Measurements from ENCODE around the gene NR3C1.

GRCh38 chr5:143228597-143229293 lies 174.7 kb downstream of the NR3C1 start:
- TF ChIP-seq CTCF (IDR thresholded peaks at IDR 0.05), result no peak
- no peak for TF ChIP-seq EZH2 (IDR thresholded peaks at IDR 0.05; ENCODE audit: borderline replicate concordance, insufficient read depth, low read depth, low read length, poor library complexity, severe bottlenecking)
